Esophagus muscularis mucosa (tissue), 4 donors: Measurements from ENCODE around the gene TRMT61B.

Experiments used
- EP300 ChIP-seq: sonication (generic); formaldehyde crosslinking; IDR thresholded peaks from one replicate; pipeline ENCODE4 v1.6.1; 2017; ENCODE audit warnings: antibody characterized with exemption
- POLR2A ChIP-seq: fragments of 450-650 bp; IDR thresholded peaks from one replicate; pipeline ENCODE4 v1.6.1; 2017; ENCODE audit warnings: antibody characterized with exemption, moderate library complexity, mild to moderate bottlenecking, low read depth
- POLR2AphosphoS5 ChIP-seq, 2 donors: sonication (generic); formaldehyde crosslinking; IDR thresholded peaks; one replicate each; pipeline ENCODE4 v1.6.1; 2017; ENCODE audit warnings: antibody characterized with exemption in 2 of 2
- TF ChIP-seq, protein P1 (sequence below), 3 experiments: fragments of 200-600 bp in 2 of 3; fragments of 450-650 bp in 1 of 3; sonication (generic) in 2 of 3; IDR thresholded peaks; one replicate each; pipeline ENCODE4 v1.5.1; 2017 to 2019; ENCODE audit warnings: antibody characterized with exemption in 3 of 3, mild to moderate bottlenecking in 2 of 3, moderate library complexity in 1 of 3

DNA sequence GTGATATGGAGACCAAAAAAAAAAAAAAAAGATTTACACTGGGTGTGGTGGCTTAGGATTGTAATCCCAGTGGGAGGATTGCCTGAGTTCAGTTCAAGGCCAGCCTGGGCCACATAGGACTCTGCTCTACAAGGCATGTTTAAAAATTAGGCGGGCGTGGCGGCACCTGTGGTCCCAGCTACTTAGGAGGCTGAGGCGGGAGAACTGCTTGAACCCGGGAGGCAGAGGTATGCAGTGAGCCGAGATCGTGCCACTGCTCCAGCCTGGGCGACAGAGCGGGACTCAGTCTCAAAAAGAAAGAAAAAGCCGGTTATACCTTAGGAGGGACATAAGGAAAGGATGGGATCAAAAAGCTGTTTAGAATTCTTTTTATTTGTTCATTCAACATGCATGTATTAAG lies 60.2 kb downstream of the TRMT61B start:
- TF ChIP-seq EP300 (no peak), POLR2AphosphoS5 (IDR thresholded peaks at IDR 0.05) (no peak), POLR2A (no peak)
- TF ChIP-seq, protein P1, sequence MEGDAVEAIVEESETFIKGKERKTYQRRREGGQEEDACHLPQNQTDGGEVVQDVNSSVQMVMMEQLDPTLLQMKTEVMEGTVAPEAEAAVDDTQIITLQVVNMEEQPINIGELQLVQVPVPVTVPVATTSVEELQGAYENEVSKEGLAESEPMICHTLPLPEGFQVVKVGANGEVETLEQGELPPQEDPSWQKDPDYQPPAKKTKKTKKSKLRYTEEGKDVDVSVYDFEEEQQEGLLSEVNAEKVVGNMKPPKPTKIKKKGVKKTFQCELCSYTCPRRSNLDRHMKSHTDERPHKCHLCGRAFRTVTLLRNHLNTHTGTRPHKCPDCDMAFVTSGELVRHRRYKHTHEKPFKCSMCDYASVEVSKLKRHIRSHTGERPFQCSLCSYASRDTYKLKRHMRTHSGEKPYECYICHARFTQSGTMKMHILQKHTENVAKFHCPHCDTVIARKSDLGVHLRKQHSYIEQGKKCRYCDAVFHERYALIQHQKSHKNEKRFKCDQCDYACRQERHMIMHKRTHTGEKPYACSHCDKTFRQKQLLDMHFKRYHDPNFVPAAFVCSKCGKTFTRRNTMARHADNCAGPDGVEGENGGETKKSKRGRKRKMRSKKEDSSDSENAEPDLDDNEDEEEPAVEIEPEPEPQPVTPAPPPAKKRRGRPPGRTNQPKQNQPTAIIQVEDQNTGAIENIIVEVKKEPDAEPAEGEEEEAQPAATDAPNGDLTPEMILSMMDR (IDR thresholded peaks at IDR 0.05), result no peak
